ENCODE data around the gene ABCA2.

The ABCA2 gene

GRCh38 chr9:136971746-136972145 lies 56.3 kb downstream of the ABCA2 start:
- no peak for TF ChIP-seq CTCF (IDR thresholded peaks at IDR 0.05)
- Histone ChIP-seq H3K4me3 (ENCODE audit: low read depth, low read length) (no peak overlapping the region), H3K36me3 (ENCODE audit: control insufficient read depth, insufficient read depth, low read length) (no peaks in the 10 kb centered on the region), H3K4me1 (no peaks in the 10 kb centered on the region), H3K79me2 (no peaks in the 10 kb centered on the region), H3K27ac (no peak overlapping the region), H3K4me2 (ENCODE audit: low read length) (no peak overlapping the region), H3K27me3 (ENCODE audit: control insufficient read depth, insufficient read depth, low read length) (no peaks in the 10 kb centered on the region), H2AFZ (no peak overlapping the region), H3K9me3 (ENCODE audit: control insufficient read depth, low read length) (no peaks in the 10 kb centered on the region), H3K9ac (no peak overlapping the region)

- TF ChIP-seq CTCF (IDR thresholded peaks at IDR 0.05): no peak
- no peaks in the 10 kb centered on the region for H3K9me3 ChIP-seq (ENCODE audit: control insufficient read depth, low read length)
- H3K27ac ChIP-seq: no peak overlapping the region
- H3K9ac ChIP-seq: no peak overlapping the region
- no peak overlapping the region for H3K4me3 ChIP-seq (ENCODE audit: low read depth, low read length)
- no peaks in the 10 kb centered on the region for H3K4me1 ChIP-seq
- H3K27me3 ChIP-seq (ENCODE audit: control insufficient read depth, insufficient read depth, low read length): no peaks in the 10 kb centered on the region
- H3K36me3 ChIP-seq (ENCODE audit: control insufficient read depth, insufficient read depth, low read length): no peaks in the 10 kb centered on the region
- no peaks in the 10 kb centered on the region for H3K79me2 ChIP-seq
- no peak overlapping the region for H2AFZ ChIP-seq
- no peak overlapping the region for H3K4me2 ChIP-seq (ENCODE audit: low read length)
These were observed 57.7 kb downstream of the ABCA2 start for GRCh38 chr9:136970361-136970760.

GRCh38 chr9:136969774-136970173 lies 58.3 kb downstream of the ABCA2 start:
- H3K4me3 ChIP-seq (ENCODE audit: low read depth, low read length): no peak overlapping the region
- H3K36me3 ChIP-seq (ENCODE audit: control insufficient read depth, insufficient read depth, low read length): no peaks in the 10 kb centered on the region
- no peak overlapping the region for H3K9ac ChIP-seq
- H2AFZ ChIP-seq: no peak overlapping the region
- H3K27me3 ChIP-seq (ENCODE audit: control insufficient read depth, insufficient read depth, low read length): no peaks in the 10 kb centered on the region
- H3K4me1 ChIP-seq: no peaks in the 10 kb centered on the region
- H3K4me2 ChIP-seq (ENCODE audit: low read length): no peak overlapping the region
- no peak for TF ChIP-seq CTCF (IDR thresholded peaks at IDR 0.05)
- no peaks in the 10 kb centered on the region for H3K9me3 ChIP-seq (ENCODE audit: control insufficient read depth, low read length)
- H3K27ac ChIP-seq: no peak overlapping the region
- no peaks in the 10 kb centered on the region for H3K79me2 ChIP-seq

- H2AFZ ChIP-seq: no peak overlapping the region
- no peaks in the 10 kb centered on the region for H3K4me1 ChIP-seq
- no peak for TF ChIP-seq CTCF (IDR thresholded peaks at IDR 0.05)
- no peaks in the 10 kb centered on the region for H3K36me3 ChIP-seq (ENCODE audit: control insufficient read depth, insufficient read depth, low read length)
- H3K27me3 ChIP-seq (ENCODE audit: control insufficient read depth, insufficient read depth, low read length): no peaks in the 10 kb centered on the region
- H3K4me3 ChIP-seq (ENCODE audit: low read depth, low read length): no peak overlapping the region
- no peaks in the 10 kb centered on the region for H3K79me2 ChIP-seq
- H3K4me2 ChIP-seq (ENCODE audit: low read length): no peak overlapping the region
- no peaks in the 10 kb centered on the region for H3K9me3 ChIP-seq (ENCODE audit: control insufficient read depth, low read length)
- no peak overlapping the region for H3K9ac ChIP-seq
- H3K27ac ChIP-seq: no peak overlapping the region
These were observed 58.9 kb downstream of the ABCA2 start for GRCh38 chr9:136969150-136969549.

- Histone ChIP-seq H3K9ac (no peak overlapping the region), H3K27ac (no peak overlapping the region), H3K9me3 (ENCODE audit: control insufficient read depth, low read length) (no peaks in the 10 kb centered on the region), H3K4me1 (no peaks in the 10 kb centered on the region), H3K4me2 (ENCODE audit: low read length) (no peak overlapping the region), H2AFZ (no peak overlapping the region), H3K36me3 (ENCODE audit: control insufficient read depth, insufficient read depth, low read length) (no peaks in the 10 kb centered on the region), H3K27me3 (ENCODE audit: control insufficient read depth, insufficient read depth, low read length) (no peaks in the 10 kb centered on the region), H3K4me3 (ENCODE audit: low read depth, low read length) (no peak overlapping the region), H3K79me2 (no peaks in the 10 kb centered on the region)
- TF ChIP-seq CTCF (IDR thresholded peaks at IDR 0.05): no peak
These were observed 59.5 kb downstream of the ABCA2 start for GRCh38 chr9:136968333-136969127.

Data from parathyroid adenoma (tissue), 2 donors.